HUES6 (cell line): ENCODE results near the gene PRKCE.

Experiments used
- H3K27ac ChIP-seq: 2 replicates; pipeline ENCODE4 v1.7.0; 2013; ENCODE audit warnings: low read depth, mild to moderate bottlenecking, low read length, inconsistent platforms
- H3K27me3 ChIP-seq: 2 replicates; pipeline ENCODE4 v1.6.1; 2013; ENCODE audit warnings: low read length; ENCODE audit not compliant: control insufficient read depth, insufficient read depth
- H3K36me3 ChIP-seq: 2 replicates; pipeline ENCODE4 v1.6.1; 2013; ENCODE audit warnings: low read length; ENCODE audit not compliant: control insufficient read depth, insufficient read depth
- H3K4me1 ChIP-seq: 2 replicates; pipeline ENCODE4 v1.6.1; 2013; ENCODE audit warnings: low read length; ENCODE audit not compliant: control insufficient read depth, insufficient read depth
- H3K4me3 ChIP-seq: 2 replicates; pipeline ENCODE4 v1.5.1; 2013; ENCODE audit warnings: low read depth, low read length
- H3K9ac ChIP-seq: one replicate; pipeline ENCODE4 v1.6.1; 2013; ENCODE audit warnings: mild to moderate bottlenecking, low read length
- H3K9me3 ChIP-seq: 2 replicates; pipeline ENCODE4 v1.6.1; 2013; ENCODE audit warnings: low read depth, low read length; ENCODE audit not compliant: control insufficient read depth, insufficient read depth

Gene PRKCE

DNA sequence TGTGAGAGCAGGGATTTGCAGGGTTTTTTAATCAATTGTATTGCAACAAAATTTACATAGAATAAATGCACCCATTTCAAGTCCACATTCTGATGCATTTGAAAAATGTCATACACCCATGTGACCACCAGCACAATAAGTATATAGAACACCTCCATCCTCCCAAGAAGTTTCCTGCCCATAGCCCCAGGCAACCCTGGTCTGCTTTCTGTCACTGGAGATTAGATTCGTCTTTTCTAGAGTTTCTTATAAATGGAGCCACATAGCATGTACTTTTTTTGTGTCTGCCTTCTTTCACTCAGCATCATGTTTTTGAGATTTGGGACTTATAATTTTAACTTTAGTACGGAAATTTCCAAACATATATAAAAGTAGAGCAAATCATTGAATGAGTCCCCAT is 518.6 kb downstream of the PRKCE start:
- Histone ChIP-seq H3K4me1 (peaks cover 31% of the 10 kb centered on the region), H3K36me3 (no peaks in the 10 kb centered on the region), H3K9ac (no peak overlapping the region), H3K4me3 (no peak overlapping the region), H3K9me3 (no peaks in the 10 kb centered on the region), H3K27ac (no peak overlapping the region), H3K27me3 (no peaks in the 10 kb centered on the region)

- no peak overlapping the region for H3K9ac ChIP-seq
- no peaks in the 10 kb centered on the region for H3K27me3 ChIP-seq
- peaks cover 31% of the 10 kb centered on the region for H3K4me1 ChIP-seq
- no peak overlapping the region for H3K27ac ChIP-seq
- no peak overlapping the region for H3K4me3 ChIP-seq
- no peaks in the 10 kb centered on the region for H3K9me3 ChIP-seq
- H3K36me3 ChIP-seq: no peaks in the 10 kb centered on the region
Measured at GRCh38 chr2:46170611-46171350, 519.3 kb downstream of the PRKCE start.

DNA sequence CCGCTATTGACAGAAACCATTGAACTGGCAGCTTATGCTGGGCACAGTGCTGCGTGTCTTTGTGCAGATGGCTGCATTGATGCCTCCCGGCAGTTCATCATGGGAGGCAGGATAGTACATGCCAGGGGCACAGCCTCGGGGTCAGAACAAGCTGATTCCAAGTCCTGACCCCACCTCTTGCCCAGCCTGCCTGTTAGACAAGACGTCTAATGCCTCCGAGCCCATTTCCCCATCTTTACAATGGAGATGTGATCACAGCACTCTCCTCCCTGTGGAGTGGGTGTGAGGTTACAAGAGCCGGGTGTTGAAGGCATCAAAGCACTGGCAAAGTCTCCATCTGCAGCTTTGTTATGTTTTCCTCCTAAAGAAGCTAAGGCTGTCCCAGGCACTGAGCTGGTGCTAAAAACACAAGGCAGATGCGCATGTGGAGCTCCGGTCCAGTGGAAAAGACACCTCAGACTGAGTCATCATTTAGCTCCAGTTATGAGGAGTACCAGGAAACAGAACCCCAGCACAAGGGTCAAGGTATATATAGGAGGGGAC is 520.0 kb downstream of the PRKCE start:
- H3K27me3 ChIP-seq: no peaks in the 10 kb centered on the region
- peaks cover 31% of the 10 kb centered on the region for H3K4me1 ChIP-seq
- H3K9ac ChIP-seq: no peak overlapping the region
- H3K36me3 ChIP-seq: no peaks in the 10 kb centered on the region
- H3K4me3 ChIP-seq: no peak overlapping the region
- H3K9me3 ChIP-seq: no peaks in the 10 kb centered on the region
- H3K27ac ChIP-seq: no peak overlapping the region

DNA sequence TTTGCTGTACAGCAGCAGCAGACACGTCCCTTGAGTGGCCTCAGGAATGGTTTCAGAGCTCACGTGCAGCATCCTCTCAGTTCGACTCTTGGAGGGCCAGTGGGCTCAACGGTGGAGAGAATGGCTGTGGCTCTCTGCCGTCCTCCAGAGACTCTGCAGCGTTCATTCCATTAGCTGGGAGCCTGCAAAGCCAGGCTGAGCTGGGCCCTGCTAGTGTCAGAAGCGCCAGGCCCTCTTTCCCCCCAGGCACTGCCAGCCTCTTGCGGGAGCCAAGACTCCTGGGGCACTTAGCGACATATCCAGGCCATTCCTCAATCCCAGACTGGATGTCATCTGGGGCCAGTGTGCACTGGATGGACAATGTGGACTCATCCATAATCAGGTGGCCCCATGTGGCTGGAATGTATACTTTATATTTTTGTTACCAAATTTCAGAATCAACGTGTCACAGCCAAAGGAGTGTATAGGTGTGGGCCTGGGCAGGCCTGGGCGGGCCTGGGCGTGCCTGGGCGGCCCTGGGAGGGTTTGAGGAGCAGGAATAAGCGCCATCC is 520.6 kb downstream of the PRKCE start:
- Histone ChIP-seq H3K36me3 (no peaks in the 10 kb centered on the region), H3K4me3 (no peak overlapping the region), H3K4me1 (peaks cover 31% of the 10 kb centered on the region), H3K27me3 (no peaks in the 10 kb centered on the region), H3K27ac (no peak overlapping the region), H3K9me3 (no peaks in the 10 kb centered on the region), H3K9ac (no peak overlapping the region)

DNA sequence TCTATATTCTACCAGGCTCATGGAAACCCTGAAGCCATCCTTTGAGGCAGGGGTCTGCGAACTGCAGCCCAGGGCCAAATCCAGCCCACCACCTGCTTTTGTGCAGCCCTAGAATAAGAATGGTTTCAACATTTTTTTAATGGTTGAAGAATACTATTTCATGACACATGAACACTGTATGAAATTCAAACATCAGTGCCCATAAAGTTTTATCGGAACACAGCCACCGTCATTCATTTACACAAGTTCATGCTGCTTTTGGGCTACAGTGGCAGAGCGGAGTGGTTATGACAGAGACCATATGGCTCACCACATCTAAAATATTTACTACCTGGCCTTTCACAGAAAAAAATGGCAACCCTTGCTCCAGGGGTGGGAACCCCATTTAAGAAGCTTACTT is 521.6 kb downstream of the PRKCE start:
- no peak overlapping the region for H3K27ac ChIP-seq
- no peaks in the 10 kb centered on the region for H3K27me3 ChIP-seq
- H3K9me3 ChIP-seq: no peaks in the 10 kb centered on the region
- H3K36me3 ChIP-seq: no peaks in the 10 kb centered on the region
- no peak overlapping the region for H3K4me3 ChIP-seq
- no peak overlapping the region for H3K9ac ChIP-seq
- peaks cover 31% of the 10 kb centered on the region for H3K4me1 ChIP-seq

GRCh38 chr2:46173636-46174250 is 522.3 kb downstream of the PRKCE start:
- peaks cover 28% of the 10 kb centered on the region for H3K4me1 ChIP-seq
- no peak overlapping the region for H3K9ac ChIP-seq
- H3K27ac ChIP-seq: no peak overlapping the region
- H3K27me3 ChIP-seq: no peaks in the 10 kb centered on the region
- no peaks in the 10 kb centered on the region for H3K9me3 ChIP-seq
- no peak overlapping the region for H3K4me3 ChIP-seq
- no peaks in the 10 kb centered on the region for H3K36me3 ChIP-seq

DNA sequence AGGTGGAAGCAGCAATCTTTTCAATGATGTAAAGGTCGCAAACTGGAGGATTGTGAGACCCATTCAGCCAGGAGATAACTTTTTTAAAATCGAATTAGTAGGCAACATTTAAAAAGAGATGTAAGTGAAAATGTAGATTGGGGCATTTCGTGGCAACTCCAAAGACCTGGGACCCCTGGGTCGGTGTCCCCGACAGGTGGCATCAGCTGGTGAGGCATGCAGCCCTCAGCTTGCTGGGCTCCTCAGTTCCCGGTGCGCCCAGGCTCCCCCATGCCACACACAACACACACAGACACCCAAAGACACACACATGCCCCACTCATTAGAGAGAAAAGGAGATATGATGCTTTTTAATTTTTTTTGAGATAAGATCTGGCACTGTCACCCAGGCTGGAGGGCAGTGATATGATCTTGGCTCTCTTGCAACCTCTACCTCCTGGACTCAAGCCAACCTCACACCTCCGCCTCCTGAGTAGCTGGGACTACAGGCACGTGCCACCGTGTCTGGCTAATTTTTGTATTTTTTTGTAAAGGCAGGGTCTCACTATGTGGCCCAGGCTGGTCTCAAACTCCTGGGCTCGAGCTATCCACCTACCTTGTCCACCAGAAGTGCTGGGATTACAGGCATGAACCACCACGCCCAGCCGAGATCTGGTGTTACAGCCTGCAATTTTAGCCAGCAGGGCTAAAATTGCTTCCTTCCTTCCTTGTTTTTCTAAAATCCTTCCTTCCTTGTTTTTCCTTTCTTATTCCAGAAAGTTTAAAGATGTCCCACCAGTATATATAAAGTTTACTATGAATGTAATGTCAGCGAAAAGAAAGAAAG is 523.1 kb downstream of the PRKCE start:
- H3K9ac ChIP-seq: no peak overlapping the region
- no peak overlapping the region for H3K27ac ChIP-seq
- H3K27me3 ChIP-seq: no peaks in the 10 kb centered on the region
- H3K4me1 ChIP-seq: peaks cover 28% of the 10 kb centered on the region
- H3K36me3 ChIP-seq: no peaks in the 10 kb centered on the region
- H3K9me3 ChIP-seq: no peaks in the 10 kb centered on the region
- no peak overlapping the region for H3K4me3 ChIP-seq

- Histone ChIP-seq H3K9ac (no peak overlapping the region), H3K4me3 (no peak overlapping the region), H3K27ac (no peak overlapping the region), H3K4me1 (peaks cover 21% of the 10 kb centered on the region; the same call in 1 of the 2 replicates), H3K27me3 (no peaks in the 10 kb centered on the region), H3K9me3 (no peaks in the 10 kb centered on the region), H3K36me3 (no peaks in the 10 kb centered on the region)
Measured at GRCh38 chr2:46175419-46175818, 523.9 kb downstream of the PRKCE start.

GRCh38 chr2:46177461-46178089 is 526.1 kb downstream of the PRKCE start:
- H3K9me3 ChIP-seq: no peaks in the 10 kb centered on the region
- no peak overlapping the region for H3K27ac ChIP-seq

DNA sequence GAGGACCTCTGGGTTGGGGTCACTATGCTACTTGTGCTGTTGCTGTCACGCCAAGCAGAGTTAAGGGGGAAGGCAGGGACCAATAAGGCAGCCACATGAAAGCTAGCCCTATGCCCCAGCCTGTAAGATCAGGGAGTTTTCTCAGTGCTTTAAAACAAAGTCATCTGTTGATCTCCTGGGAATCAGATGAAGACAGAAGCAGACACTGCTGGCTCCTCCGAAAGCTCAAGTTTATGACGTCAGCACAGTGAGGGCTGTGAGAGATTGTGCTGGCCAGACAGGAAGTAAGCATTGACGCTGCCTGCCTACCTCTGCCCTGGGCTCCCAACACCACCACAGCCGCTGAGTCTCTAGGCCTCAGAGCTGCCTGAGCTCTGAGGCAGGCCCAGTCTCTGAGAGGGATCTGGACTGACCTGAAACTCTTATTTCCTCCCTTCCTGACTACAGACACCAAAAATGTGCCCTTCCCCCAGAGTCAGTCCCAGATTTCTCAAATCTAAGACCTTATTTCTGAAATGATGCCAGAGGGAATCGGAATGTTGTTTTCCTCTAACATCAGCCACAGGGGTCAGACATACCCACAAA is 527.7 kb downstream of the PRKCE start:
- Histone ChIP-seq H3K4me3 (no peak overlapping the region), H3K36me3 (no peaks in the 10 kb centered on the region), H3K27ac (no peak overlapping the region), H3K27me3 (no peaks in the 10 kb centered on the region), H3K9me3 (no peaks in the 10 kb centered on the region), H3K9ac (no peak overlapping the region), H3K4me1 (peaks cover 8% of the 10 kb centered on the region; the same call in 1 of the 2 replicates)

More at GRCh38 chr2:46177461-46178089, 526.1 kb downstream of the PRKCE start:
- no peaks in the 10 kb centered on the region for H3K27me3 ChIP-seq
- H3K9ac ChIP-seq: no peak overlapping the region
- no peak overlapping the region for H3K4me3 ChIP-seq
- H3K36me3 ChIP-seq: no peaks in the 10 kb centered on the region
- H3K4me1 ChIP-seq: peaks cover 9% of the 10 kb centered on the region; the same call in 1 of the 2 replicates
